ENCODE data around the gene ACTL6A.

ACTL6A gene

DNA sequence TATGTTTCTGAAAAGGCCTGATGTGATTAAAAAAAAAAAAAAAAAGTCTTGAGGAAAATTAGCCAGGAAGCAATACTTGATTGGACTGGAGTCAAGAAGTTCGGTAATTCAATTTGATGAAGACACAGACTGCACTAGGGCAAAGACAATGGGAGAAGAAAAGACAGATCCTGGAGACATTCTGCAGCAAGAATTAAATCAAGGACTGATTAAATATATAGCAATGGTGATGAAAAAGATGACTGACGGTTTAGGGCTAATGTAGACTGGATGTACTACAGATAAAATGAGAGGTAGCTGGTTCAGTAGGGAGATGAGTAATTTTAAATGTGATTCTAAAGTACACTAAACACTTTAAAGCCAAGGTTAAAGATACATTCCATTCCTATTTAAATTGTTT is 27.9 kb downstream of the ACTL6A start:
- DNase-seq (ENCODE audit: low spot score): no peak

DNA sequence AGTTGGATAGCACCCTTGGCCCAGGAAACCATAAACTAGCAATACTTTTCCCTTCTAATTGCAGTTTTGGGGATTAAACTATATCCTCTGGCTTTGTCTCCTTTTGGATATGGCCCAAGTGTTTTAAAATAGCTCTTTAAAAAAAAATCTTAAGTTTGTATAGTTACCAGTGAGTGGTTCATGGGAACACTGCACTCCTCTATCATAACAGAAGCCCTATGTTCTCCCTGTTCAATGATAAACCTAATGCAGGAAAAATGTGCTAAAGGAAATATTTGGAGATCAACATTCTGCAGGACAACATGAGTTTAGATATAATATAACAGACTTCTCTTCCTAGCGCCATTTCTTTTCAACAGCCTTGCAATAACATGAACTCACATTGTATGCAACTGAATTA is 28.6 kb downstream of the ACTL6A start:
- no peak for DNase-seq (ENCODE audit: low spot score)

DNA sequence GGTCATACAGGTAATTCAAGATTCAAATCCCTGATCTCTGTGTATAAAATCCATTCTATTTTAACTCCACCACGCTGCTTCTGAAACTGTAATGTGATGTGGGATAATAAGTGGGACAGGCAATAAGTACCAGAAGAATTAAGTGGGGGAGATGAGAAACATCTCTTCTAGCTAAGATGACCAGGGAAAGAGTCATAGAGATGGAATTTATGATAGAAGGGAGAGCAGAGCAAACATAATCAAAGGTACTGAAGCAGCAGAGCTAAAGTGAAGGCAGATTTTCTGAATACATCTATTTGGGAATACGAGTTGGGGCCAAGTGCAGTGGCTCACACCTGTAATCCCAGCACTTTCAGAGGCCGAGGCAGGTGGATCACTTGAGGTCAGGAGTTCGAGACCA is 36.8 kb downstream of the ACTL6A start:
- DNase-seq (ENCODE audit: low spot score): no peak

DNA sequence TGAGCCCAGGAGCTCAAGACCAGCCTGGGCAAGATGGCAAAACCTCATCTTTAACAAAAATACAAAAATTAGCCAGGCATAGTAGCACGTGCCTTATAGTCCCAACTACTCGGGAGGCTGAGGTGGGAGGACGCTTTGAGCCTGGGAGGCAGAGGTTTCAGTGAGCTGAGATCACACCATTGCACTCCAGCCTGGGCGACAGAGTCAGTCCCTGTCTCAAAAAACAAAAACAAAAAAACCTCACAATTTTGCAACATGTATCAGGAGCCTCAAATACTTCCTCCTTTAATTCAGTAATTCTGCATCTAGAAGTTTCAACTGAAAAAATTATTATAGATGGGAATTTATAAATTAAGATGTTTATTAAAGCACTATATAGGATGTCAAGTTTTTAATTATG is 40.6 kb downstream of the ACTL6A start:
- no peak for DNase-seq (ENCODE audit: low spot score)

DNA sequence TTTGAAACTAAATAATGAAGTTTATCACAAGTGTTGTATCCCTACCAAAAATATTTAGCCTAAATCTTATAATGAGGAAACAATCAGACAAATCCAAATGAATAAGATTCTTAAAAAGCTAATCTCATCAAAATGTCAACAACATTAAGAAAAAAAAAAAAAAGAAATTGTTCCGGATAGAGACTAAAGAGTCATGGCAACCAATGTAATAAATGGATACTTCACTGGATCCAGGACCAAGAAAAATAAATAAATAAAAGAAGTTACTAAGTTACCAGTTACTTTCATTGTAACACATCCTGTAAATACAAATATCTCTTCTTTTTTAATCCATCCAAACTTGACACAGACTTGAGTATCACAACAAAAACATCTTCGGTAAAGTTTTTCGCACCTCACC is 41.1 kb downstream of the ACTL6A start:
- no peak for DNase-seq (ENCODE audit: low spot score)

DNA sequence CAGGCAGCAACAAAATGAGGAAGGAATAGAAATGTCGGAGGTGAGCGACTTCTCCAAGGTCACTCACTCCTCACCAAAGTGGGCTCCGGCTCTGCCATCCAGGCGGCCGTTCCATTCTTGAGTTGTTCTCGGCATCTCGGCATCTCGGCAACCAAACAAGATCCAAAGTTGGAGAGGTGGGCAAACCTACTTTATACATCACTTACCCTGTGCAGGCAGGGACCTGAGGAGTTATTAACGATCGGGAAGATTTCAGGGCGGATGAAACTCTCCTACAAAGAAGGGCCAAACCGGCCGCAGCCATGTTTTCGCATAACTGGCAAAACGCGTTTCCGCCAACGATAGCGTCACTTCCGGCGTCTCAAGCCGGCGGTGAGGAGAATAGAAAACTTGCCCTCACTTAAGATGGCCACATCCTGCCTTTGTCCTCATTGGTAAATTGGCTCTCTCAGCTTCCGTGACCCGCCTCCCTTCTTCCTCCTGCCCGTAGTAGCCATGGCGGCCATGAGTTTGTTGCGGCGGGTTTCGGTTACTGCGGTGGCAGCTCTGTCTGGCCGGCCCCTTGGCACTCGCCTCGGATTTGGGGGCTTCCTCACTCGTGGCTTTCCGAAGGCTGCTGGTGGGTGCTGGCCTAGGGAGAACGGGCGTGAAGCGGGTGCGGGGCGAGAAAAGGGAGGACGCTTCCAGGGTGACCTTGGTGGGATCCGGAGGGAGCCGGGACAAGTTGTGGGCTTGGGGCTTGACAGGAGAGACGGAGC is 41.8 kb downstream of the ACTL6A start, which contains the start of the genes MRPL47 and NDUFB5:
MRPL47 (minus strand) TSS at position 318 of the 758 bp plus-strand sequence; CDS start at position 304, 14 bp downstream.
NDUFB5 (plus strand) TSS at position 474 of the 758 bp plus-strand sequence; CDS start at position 496, 22 bp downstream.
- peak; percentile 61 for DNase-seq (ENCODE audit: low spot score)

DNA sequence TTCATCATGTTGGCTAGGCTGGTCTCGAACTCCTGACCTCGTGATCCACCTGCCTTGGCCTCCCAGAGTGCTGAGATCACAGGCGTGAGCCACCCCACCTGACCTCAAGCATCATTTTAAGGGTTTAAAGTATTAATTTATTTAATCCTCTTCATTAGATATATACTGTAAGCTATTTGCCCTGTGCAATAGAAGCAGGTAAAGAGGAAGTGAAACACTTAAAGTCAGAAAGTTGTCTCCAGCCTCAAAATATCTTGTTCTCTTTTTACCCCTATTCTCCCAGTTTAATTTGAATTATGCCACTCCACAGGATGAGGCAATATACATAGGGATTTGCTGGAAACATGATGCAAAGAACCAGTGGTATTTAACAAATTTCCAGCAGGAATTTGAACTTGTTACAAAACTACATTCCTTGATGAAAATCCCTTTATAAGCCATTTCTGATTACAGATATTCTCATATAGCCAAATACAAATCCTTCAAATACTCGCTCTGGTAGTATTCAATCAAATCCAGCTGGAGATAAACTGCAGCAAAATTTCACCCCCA is 43.9 kb downstream of the ACTL6A start:
- no peak for DNase-seq (ENCODE audit: low spot score)

DNA sequence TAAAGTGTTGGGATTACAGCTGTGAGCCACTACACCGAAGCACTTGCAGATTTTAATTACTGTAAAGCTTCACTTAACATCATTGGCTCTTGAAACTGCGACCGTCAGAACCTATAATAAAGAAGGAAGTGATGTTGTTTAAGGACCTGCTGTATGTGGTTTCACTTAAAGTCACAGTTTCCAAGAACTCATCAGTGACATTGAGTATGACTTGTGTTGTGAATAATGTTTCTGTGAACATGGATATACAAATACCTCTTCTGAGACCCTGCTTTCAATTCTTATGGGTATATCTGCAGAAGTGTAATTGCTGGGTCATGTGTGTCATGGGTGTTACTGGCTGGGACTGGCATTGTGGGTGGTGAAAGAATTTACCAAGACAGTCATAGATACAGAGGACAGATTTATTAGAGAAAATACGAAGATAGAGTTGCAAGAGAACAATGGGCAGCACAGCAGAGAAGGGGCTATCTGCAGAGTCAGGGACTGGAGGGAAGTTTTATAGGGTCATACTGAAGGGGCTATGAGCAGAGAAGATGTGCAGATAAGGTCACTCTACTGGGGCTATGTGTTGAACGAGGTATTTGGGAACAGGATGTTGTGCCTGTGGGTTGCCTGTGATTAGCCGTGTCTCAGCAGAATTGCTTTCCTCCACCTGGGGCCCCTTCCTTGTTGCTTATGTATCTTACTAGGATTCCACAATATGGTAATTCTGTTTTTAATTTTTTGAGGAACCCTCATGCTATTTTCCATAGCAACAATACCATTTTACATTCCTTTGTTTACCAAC is 46.4 kb downstream of the ACTL6A start:
- no peak for DNase-seq (ENCODE audit: low spot score)

DNA sequence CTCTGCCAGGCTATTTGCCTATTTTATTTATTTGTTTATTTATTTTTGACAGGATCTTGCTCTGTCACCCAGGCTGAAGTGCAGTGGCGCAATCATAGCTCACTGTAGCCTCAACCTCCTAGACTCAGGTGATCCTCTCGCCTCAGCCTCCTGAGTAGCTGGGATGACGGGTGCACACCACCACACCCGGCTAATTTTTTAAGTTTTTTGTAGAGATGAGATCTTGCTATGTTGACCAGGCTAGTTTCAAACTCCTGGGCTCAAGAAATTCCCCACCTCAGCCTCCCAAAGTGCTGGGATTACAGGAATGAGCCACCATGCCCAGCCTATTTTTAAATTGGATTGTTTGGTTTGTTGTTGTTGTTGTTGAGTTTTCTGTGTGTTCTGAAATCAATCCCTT is 47.3 kb downstream of the ACTL6A start:
- no peak for DNase-seq (ENCODE audit: low spot score)

DNA sequence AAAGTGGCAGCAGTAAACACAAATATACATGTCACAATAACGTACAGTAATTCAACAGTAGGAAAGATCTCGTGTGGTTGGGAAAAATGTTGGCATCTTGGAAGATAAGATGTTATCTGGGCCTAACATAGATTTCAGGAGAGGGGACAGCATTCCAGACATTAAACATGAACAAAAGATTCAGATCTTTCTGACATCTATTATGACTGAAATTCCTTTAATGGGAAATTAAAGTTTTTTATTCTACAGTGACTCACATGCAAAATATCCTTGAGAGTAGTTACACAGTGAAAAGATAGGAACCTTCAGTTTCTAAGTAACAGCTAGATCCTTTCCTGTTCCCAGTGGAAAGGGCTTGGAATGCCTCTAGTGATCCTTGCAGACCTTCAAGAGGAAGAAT is 51.1 kb downstream of the ACTL6A start:
- DNase-seq (ENCODE audit: low spot score): no peak

DNA sequence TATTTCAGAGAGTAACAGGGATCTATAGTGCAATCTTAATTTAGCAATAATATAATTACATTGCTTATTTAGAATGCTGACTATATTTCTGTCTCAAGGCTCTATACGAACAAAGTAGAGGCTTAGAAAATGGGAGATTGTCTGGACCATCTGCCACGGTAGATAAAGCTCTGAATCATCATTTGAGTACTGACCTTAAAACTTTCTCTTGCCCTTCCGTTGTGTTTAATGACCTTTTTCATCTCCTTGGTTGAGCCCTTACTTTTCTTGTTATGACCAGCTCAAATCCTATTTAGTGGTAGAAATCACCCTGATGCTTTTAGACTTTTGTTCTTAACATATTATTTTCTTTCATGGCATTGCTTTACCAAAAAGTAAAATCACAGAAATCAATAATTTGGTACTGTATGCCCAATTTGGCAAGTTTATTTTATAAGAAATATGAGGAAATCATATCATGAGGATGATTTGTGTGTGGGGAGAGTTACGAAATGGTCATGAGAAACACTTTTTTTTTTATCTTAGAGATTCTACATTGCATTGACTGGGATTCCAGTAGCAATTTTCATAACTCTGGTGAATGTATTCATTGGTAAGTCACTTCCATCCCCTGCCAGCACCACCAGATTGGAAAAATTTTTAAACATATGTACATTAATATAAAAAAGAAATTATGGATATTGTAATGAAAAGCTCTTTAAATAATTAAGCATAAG is 52.9 kb downstream of the ACTL6A start:
- DNase-seq (ENCODE audit: low spot score): no peak

DNA sequence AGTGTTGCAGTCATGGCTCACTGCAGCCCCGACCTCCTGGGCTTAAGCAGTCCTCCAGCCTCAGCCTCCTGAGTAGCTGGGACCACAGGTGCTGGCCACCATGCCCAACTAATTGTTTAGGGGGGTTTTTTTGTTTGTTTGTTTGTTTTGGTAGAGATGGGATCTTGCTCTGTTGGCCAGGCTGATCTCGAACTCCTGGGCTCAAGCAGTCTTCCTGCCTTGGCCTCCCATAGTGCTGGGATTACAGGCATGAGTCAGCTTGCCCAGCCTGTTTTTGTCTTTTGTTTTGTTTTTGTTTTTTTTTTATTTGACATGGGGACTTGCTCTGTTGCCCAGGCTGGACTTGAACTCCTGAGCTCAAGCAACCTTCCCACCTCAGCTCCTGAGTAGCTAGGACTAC is 59.3 kb downstream of the ACTL6A start:
- no peak for DNase-seq (ENCODE audit: low spot score)

DNA sequence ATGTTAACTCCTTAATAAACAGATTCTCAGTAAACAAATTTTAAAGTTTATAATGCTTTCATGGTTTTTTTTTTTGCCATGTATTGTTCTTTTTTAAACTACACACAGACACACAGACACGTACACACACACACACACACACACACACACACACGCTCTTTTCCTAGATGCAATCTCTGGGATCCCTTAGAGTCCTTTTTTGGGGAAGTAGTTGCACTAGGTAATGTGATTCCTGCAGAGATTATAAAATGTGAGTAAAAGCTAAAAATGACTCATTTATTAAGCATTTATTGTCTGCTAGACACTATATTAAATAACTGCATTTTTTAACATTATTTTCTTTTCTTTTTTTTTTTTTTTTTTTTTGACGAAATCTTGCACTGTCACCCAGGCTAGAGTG is 61.7 kb downstream of the ACTL6A start:
- no peak for DNase-seq (ENCODE audit: low spot score)

DNA sequence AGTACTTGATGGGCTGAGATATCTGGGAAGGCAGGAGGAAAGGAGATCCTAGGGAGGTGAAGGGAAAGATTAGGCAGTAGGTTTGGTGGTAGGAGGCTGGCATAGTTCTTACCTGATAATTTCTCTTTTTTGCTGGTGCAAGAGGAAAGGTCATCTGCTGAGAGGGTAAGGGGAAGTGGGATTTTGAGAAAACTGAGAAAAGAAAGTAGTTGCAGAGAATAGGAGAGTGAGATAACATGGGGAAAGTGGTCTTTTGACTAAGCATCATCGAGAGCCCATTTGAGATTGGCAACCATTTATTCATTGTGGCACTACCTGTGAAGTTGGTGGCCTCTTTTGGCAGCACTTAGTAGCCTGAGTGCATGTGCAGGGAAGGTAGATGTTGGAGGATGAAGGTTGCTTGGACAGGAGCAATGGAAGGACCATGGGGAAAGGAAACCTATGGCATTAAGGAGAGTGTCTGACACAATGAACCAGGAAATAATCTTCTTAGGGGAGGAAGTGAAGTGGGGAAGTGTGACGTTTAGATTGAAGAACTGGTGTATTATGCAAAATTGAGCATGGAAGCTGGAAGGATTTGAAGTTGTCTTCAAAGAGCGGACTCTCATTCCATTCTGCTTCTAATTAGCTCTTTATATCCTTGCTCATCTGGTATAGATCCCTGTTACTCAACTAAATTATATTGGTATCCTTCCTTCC is 68.2 kb downstream of the ACTL6A start:
- no peak for DNase-seq (ENCODE audit: low spot score)

Measured in HuH-7.5 (cell line).